Measurements from ENCODE around the gene SHISA8.

DNA sequence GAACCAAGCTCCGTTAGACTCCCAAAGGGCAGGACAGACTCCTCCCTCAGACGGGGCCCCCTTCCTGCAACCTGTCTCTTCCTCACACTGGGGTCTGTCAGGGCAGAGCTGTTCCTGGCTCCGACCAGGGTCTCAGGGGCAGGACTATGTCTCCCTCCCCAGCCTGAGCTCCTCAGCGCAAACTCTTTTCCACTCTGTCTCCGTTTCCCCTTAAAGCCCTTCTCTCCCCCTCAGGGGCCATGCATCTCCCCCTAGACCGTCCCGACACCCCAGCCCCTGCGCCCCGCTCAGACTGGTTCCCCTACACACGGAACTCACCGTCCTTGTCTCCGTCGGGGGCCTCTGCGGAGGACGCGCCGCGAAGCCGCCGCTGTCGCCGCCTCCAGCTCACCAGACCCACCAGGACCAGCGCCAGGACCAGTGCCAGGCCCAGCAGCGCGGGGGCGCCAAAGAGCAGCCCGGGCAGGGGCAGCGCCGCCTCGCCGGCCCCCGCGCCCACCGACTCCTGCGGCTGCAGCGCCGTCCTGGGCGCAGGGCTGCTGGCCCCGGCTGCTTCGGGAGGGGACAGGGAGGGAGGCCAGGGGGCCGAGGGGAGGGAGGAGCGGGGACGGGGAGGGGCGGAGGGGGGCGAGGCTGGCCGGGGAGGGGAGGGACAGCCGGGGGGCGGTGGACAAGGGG is 11.0 kb upstream of the SHISA8 start:
- TF ChIP-seq CTCF (conservative IDR thresholded peaks at IDR 0.05): peak; percentile 80
- no peak for TF ChIP-seq EZH2 (IDR thresholded peaks at IDR 0.05; ENCODE audit: low read depth)

Measured in PC-9 (cell line).